GM19467 (cell line): Measurements from ENCODE around the gene SPG11.

Source experiments
- ATAC-seq: cut with Tn5 transposase; IDR thresholded peaks from one replicate; pipeline ENCODE4 v1.9.1; 2021; ENCODE audit warnings: mild to moderate bottlenecking, moderate library complexity; ENCODE audit not compliant: unreplicated experiment

SPG11 gene

GRCh38 chr15:44623178-44623577 lies 40.3 kb downstream of the SPG11 start:
- no peak for ATAC-seq

- no peak for ATAC-seq
These were observed 43.4 kb downstream of the SPG11 start for GRCh38 chr15:44620081-44620480.

GRCh38 chr15:44616974-44617373 lies 46.5 kb downstream of the SPG11 start:
- ATAC-seq: no peak

- no peak for ATAC-seq
These were observed 56.7 kb downstream of the SPG11 start for GRCh38 chr15:44606740-44607139.

GRCh38 chr15:44603126-44603525 lies 60.3 kb downstream of the SPG11 start:
- no peak for ATAC-seq

- ATAC-seq: no peak
These were observed 64.6 kb downstream of the SPG11 start for GRCh38 chr15:44598892-44599291.

- no peak for ATAC-seq
These were observed 65.4 kb downstream of the SPG11 start for GRCh38 chr15:44598066-44598465.

- ATAC-seq: no peak
These were observed 66.9 kb downstream of the SPG11 start for GRCh38 chr15:44596511-44597010.

GRCh38 chr15:44595656-44596510 lies 67.6 kb downstream of the SPG11 start:
- no peak for ATAC-seq

- ATAC-seq: no peak
These were observed 68.2 kb downstream of the SPG11 start for GRCh38 chr15:44595246-44595645.

- ATAC-seq: no peak
These were observed 70.3 kb downstream of the SPG11 start for GRCh38 chr15:44593042-44593736.

GRCh38 chr15:44591326-44591725 lies 72.1 kb downstream of the SPG11 start:
- ATAC-seq: no peak

- no peak for ATAC-seq
These were observed 74.9 kb downstream of the SPG11 start for GRCh38 chr15:44588541-44588940.

GRCh38 chr15:44585633-44586032 lies 77.8 kb downstream of the SPG11 start:
- no peak for ATAC-seq

GRCh38 chr15:44584162-44584749 lies 79.2 kb downstream of the SPG11 start:
- ATAC-seq: no peak

- ATAC-seq: no peak
These were observed 83.4 kb downstream of the SPG11 start for GRCh38 chr15:44580105-44580504.

GRCh38 chr15:44574734-44575133 lies 88.7 kb downstream of the SPG11 start:
- ATAC-seq: no peak

- ATAC-seq: no peak
These were observed 90.1 kb downstream of the SPG11 start for GRCh38 chr15:44573386-44573785.

GRCh38 chr15:44570361-44570760 lies 93.1 kb downstream of the SPG11 start:
- no peak for ATAC-seq

- ATAC-seq: no peak
These were observed 94.1 kb downstream of the SPG11 start for GRCh38 chr15:44569316-44569715.

GRCh38 chr15:44568338-44568737 lies 95.1 kb downstream of the SPG11 start:
- ATAC-seq: no peak

GRCh38 chr15:44566155-44566540 lies 97.3 kb downstream of the SPG11 start:
- no peak for ATAC-seq
